Subcutaneous preadipocyte (primary cell): Measurements from ENCODE around the gene CPA4. TPM values are rescaled to one million over a fixed set of nuclear protein-coding genes. Genes with fewer than 3 reads are reported as not detected.

ENCODE experiments used
- total RNA-seq: library from RNA; depleted of rRNA; stranded (reverse); fragments of >200 nt; gene quantifications from 2 replicates; pipeline ENCODE4 v1.2.3, GENCODE V29; 2012

The CPA4 gene
- under 0.01 and 1.6 TPM in 2 replicates for total RNA-seq

GRCh38 chr7:130292682-130293257, at the start of gene CPA4:
Gene CPA4 (plus strand): TSS chr7:130293161. CDS start chr7:130293181, 20 bp downstream.

GRCh38 chr7:130266258-130266960, 26.6 kb upstream of the CPA4 start, which contains the start of gene CPA2:
Gene CPA2 (plus strand): TSS chr7:130266863. CDS start chr7:130266882, 19 bp downstream.

GRCh38 chr7:130344271-130344866, 51.4 kb downstream of the CPA4 start, which contains the start of gene CPA5:
Gene CPA5 (plus strand): TSS chr7:130344816. CDS start chr7:130346486, 1,670 bp downstream.

Other genes starting within 250 kb of the CPA4 start
- 11.0 and 14.7 TPM in 2 replicates for gene ZC3HC1, start 241.8 kb upstream of the CPA4 start, total RNA-seq
- 23.5 and 26.6 TPM in 2 replicates for gene KLHDC10, start 222.6 kb upstream of the CPA4 start, total RNA-seq
- gene TMEM209, start 87.8 kb upstream of the CPA4 start, total RNA-seq: 17.3 and 32.8 TPM in 2 replicates
- not detected in 2 replicates for gene SSMEM1, start 85.3 kb upstream of the CPA4 start, total RNA-seq
- gene CPA2, start 26.3 kb upstream of the CPA4 start, total RNA-seq: not detected in 2 replicates
- gene CPA5, start 51.7 kb downstream of the CPA4 start, total RNA-seq: not detected in 2 replicates
- gene CPA1, start 87.3 kb downstream of the CPA4 start, total RNA-seq: not detected in 2 replicates
- gene CEP41, start 147.9 kb downstream of the CPA4 start, total RNA-seq: 6.6 and 7.7 TPM in 2 replicates
- 1.8 and 15.1 TPM in 2 replicates for gene MEST, start 198.9 kb downstream of the CPA4 start, total RNA-seq